Activated effector memory CD4-positive, alpha-beta T cell treated with anti-CD3 and anti-CD28 coated beads, Interleukin-2, amount 50 U/mL, for 16 hours (primary cell): Measurements from ENCODE around the gene ZBTB42.

Experiments used
- DNase-seq: peaks from one replicate; pipeline ENCODE4 v3.0.0-alpha.2; 2020

The ZBTB42 gene

DNA sequence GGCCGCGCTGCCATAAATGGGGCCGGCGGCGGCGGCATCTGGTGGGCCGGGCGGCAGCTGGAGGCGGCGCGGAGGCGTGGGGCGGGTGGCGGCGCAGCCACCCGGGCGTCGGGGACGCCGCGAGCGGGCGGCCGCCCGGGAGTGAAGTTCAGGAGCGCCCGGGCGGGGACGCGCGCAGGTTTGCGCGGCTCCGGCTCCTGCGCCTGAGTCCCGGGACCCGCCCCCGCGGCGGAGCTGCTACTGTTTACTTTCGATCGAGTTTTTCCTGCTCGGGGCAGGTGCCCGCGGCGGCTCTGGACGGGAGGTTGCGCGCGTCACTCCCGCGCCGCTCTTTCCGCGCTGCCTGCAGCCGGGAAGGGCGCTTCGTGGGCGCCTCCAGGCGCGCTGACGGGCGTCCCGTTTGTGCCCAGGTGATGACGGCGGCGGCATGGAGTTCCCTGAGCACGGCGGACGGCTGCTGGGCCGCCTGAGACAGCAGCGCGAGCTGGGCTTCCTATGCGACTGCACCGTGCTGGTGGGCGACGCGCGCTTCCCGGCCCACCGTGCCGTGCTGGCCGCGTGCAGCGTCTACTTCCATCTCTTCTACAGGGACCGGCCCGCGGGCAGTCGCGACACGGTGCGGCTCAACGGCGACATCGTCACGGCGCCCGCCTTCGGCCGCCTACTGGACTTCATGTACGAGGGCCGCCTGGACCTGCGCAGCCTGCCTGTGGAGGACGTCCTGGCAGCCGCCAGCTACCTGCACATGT is at the start of gene ZBTB42:
Gene ZBTB42, plus strand, starts transcription at position 331 of the 749 bp plus-strand sequence. Its CDS starts 97 bp downstream, at position 428.
- DNase-seq, result peak; percentile 90

DNA sequence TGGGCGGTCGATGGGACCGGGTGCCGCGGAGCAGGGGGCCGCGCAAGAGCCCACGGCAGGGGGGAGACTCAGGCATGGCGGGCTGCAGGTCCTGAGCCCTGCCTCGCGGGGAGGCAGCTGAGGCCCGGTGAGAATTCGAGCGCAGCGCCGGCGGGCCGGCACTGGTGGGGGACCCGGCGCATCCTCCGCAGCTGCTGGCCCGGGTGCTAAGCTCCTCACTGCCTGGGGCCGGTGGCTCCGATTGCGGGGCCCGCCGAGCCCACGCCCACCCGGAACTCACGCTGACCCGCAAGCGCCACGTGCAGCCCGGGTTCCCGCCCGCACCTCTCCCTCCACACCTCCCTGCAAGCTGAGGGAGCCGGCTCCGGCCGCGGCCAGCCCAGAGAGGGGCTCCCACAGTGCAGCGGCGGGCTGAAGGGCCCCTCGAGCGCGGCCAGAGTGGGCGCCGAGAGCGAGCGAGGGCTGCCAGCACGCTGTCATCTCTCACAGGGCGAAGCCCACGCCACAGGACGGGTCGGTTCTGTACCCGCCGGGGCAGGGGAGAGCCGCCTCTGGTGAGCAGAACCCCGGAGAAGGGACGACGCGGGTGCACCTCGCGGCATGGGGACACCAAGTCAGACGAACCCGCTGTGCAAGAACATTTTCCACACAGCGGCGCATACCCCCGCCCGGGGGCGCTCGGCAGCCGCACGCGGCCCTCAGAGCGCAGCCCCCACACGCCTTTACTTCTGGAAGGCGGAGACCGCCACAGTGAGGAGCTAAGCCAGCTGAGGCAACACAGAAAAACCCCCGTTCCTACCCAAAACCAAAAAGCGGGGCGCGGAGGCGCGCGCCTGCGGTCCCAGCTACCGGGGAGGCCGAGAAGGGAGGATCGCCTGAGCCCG is 49.1 kb upstream of the ZBTB42 start:
- no peak for DNase-seq

DNA sequence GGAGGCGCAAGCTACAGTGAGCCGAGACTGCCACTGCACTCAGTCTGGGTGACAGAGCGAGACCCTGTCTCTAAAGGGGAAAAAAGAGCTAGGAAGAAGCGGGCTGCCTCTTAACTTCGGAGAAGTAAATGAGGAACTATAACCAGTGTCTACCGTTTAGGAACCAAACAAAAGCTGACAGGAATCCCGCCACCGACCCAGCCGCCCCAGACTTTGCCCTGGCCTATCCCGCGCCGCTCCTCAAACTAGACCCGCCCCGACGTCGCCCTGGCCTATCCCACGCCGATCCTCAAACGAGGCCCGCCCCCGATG is 48.5 kb upstream of the ZBTB42 start:
- DNase-seq, result no peak

DNA sequence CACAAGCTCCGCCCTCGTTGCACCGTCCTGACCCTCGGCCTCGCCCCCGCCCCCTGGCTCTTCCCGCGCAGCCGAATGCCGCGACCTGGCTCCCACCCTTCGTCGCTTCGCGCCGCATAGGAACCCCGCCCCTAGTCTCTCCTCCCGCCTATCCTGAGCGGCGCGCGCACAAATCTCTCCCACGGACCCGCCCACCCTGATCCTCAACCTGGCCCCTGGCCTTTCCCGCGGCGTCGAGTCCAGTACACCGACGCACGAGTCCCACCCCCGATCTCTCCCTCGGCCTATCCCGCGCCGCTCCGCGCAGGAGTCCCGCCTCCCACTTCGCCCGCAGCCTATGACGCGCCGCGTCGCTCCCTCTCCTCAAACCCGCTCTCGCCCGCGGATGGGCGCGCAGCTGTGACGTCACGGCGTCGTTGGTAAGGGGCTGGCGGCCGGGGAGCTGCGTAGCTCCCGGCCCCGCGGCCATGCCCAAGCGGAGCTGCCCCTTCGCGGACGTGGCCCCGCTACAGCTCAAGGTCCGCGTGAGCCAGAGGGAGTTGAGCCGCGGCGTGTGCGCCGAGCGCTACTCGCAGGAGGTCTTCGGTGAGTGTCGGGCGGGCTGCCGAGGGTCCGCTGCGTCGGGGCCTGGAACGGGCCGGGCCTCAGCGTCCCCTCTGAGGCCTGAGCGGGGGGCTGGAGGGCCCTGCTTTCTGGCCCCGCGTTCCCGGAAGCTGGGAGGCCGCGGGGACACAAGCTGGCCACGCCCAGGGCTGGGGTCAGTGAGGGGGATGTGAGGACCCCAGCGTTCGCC is 48.0 kb upstream of the ZBTB42 start, which contains the start of gene SIVA1:
Gene SIVA1, plus strand, starts transcription at position 413 of the 793 bp plus-strand sequence. Its CDS starts 55 bp downstream, at position 468.
- DNase-seq, result peak; percentile 100

DNA sequence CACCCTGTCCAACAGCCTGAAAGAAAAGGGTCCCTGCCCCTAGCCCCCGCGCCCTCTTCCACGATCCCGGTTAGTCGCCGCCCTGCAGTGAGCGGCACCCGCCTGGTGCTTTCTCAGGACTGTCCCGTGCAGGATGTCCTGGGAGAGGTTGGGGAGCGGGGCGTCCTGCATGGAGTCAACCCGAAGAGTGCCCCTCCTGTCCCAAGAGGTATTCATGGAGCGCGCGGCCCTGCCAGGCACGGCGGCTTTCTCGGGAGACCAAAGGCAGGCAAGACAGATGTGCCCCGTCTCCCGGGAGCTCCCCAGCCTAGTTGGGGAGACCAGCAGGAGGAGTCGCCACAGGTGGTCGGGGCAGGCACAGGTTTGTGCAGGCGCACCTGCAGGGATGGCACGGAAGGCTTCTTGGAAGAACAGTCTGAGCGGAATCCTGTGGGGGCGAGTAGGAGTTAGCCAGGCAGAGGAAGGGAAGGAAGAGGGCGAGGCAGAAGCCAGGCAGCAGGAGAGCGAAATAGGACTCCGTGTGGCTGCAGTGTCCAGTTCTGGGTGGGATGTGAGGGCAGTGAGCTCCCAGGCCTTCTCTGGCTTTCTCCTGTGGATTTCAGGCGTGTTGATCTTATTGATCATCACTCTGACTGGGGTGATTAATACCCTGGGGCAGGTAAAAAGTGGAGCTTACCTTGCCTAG is 47.2 kb upstream of the ZBTB42 start:
- DNase-seq, result no peak

DNA sequence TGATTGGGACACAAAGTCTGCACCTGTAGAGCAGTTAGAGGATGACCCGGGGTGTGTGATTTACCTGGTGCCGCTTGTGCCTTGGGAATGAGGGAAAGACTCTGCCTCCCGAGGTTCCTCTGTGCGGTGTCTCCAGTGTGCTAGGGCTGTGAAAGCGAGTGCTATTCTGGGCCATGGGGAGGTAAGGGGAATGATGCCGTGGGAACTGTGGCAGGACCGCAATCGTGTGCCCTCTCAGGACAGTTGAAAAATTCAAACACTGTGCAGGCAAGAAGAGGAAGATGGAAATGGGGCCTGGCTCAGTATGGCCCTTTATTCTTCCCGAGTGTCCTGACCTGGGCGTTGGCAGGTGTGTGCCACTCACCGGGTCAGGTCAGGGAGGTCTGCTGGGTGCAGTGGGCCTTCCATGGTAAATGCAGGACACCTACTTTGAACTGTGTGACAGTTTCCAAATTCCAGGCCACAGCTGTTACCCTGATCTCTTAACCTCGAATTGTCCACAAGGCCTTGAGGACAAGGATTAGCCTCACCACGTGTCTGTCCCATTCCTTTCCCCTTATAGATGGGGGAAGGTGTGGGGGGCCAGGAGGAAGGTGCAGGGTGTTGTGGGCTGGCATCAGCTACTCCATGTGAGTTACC is 46.6 kb upstream of the ZBTB42 start:
- DNase-seq, result no peak

DNA sequence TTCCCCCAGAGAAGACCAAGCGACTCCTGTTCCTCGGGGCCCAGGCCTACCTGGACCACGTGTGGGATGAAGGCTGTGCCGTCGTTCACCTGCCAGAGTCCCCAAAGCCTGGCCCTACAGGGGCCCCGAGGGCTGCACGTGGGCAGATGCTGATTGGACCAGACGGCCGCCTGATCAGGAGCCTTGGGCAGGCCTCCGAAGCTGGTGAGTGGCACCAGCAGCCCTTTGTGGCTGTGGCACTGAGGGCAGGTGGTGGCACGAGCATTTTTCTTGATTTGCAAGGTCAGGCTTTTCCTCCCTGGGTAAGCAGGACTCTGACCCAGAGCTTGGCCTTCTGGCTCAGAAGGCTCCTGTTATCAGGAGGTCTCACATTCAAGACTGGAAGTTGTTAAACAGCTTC is 45.3 kb upstream of the ZBTB42 start:
- DNase-seq, result no peak

DNA sequence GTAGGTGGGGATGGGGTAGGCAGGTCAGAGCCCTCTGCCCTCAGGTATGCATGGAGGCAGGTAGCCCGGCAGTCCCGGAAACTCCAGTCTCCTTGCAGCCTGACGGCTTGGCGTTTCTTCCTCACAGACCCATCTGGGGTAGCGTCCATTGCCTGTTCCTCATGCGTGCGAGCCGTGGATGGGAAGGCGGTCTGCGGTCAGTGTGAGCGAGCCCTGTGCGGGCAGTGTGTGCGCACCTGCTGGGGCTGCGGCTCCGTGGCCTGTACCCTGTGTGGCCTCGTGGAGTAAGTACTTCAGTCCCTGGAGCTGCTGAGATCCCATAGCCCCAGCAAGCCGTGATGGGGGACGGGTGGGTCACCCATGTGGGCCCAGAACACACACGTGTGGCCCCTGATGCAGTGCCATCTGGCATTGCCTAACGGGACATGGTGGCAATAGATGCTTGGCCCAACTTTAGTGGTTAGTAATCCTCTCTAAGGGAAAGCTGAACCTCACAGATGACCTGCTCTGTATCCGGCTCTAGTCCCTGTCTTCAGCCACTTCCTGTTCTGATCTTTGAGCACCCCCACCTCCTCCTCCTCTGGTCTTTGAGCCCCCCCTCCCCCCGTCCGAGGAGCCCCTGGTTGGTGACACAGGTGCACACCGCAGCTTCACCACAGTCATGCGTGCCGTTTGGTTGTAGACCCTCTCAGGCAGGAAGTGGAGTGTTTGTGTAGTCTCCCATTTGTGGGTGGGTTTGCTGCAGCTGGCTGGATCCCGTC is 44.2 kb upstream of the ZBTB42 start:
- no peak for DNase-seq

DNA sequence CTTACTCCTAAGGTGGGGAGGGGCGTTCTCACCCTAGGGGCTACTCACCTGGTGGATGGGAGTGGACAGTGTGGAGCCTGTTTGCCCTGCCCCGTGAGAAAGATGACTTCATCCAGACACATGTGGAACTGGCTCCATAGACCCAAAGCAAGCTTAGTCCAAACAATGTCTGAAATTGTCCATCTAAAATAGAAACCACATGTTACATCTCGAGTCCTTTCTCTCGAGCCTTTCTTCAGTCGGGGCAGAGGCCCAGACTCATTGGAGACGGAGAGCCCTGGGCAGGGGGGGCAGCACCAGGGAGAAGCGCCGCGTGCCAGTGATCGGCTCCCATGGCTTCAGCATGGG is 43.7 kb upstream of the ZBTB42 start:
- DNase-seq, result no peak

DNA sequence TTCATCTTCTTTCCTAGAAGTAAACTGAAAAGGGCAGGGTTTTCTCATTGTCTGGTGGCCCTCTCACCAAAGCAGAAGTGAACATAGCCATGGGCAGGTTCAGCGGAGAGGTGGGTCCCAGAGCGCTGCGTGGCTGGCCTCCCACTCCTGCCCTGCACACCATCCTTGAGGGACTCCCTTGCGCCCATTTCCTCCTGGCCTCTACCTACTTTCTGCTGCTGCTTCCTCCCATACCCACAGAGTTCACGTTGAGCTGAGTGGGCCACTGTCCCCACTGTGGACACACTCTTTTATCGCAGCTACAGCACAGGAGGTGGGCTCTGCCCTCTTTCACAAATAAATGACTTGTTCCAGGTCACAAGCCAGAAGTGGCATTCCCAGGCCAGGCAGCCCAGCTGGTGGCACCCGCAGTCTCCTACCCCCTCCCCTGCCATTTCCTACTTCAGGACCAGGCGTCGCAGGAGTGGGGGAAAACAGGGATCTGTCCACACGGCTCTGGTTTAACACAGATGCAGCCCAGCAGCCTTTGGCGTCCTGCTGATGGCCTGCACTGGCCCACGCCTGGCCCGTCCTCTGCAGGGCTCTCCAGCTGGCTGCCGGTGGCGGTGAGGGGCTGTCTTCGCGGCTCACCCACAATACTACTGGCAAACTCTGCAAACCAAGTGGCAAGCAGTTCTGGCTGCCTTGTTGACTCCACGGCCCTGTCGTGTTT is 43.1 kb upstream of the ZBTB42 start:
- DNase-seq, result no peak

DNA sequence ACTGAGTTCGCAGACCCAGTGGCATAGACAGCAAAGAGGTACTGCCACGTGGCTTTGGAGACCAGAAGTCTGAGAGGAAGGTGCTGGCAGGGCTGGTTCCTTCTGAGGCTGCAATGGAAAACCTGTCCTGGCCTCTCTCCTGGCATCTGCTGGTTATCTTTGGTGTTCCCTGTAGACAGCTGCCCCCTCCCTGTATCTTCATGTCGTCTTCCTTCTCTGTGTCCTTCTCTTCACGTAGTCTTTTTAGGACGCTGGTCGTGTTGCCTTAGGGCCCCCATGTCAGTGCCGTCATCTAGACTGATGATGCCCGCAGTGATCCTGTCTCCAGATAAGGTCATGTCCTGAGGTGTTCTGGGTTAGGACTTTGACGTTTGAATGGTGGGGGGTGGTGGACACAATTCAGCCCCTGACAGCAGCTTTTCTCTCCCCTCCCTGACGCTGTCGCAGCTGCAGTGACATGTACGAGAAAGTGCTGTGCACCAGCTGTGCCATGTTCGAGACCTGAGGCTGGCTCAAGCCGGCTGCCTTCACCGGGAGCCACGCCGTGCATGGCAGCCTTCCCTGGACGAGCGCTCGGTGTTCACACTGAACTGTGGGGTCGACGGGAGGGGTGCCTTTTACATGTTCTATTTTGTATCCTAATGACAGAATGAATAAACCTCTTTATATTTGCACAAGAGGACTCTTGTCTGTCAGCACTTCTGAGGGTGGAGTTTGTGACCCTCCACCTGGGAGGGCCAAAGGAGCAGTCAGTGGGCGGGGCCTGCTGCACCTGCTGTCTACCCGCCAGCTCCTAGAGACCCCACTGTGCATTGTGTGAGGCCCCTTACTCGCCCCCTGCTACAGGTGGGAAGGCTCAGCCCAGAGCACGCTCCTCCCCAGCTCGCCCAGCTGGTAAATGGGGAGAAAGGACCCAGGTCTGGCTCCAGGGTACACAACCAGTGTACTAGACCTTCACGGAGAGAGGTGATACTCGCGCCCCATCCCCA is 41.6 kb upstream of the ZBTB42 start:
- DNase-seq, result no peak

DNA sequence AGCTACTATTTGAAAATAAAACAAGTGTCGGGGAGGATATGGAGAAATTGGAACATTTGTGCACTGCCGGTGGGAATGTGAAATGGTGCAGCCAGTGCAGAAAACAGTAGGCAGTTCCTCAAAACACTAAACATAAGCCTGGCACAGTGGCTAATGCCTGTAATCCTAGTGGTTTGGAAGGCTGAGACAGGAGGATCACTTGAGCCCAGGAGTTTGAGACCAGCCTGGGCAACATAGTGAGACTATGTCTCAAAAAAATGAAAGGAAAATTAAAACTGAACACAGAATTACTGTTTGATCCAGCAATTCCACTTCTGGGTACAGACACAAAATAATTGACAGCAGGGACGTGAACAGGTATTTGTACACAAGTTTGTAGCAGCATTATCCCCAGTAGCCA is 35.4 kb upstream of the ZBTB42 start:
- DNase-seq, result no peak

DNA sequence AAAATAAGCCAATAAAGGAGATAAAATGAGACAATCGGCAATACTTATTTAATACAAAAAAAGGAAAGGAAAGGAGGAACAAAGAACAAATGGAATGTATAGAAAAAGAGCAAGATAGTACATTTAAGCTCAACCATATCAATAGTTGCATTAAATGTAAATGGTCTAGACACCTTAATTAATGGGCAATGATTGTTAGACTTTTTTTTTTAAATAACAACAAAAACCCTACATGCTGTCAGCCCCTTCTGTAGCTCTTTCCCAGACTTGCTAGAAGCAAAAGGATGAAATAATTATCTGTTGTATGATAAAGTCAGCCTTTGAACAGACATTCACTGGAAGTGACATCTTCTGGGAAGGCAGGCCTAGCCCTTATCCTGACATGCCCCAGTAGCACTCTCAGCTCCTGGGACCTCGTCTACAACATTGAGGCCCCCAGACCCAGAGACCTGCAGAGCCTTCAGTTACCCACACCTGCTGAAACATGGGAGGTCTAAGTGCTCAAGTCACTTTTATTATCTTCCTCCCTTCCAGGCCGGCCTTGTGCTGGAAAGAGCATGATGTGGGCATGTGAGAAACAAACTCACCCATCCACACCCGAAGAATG is 34.5 kb upstream of the ZBTB42 start:
- DNase-seq, result no peak

DNA sequence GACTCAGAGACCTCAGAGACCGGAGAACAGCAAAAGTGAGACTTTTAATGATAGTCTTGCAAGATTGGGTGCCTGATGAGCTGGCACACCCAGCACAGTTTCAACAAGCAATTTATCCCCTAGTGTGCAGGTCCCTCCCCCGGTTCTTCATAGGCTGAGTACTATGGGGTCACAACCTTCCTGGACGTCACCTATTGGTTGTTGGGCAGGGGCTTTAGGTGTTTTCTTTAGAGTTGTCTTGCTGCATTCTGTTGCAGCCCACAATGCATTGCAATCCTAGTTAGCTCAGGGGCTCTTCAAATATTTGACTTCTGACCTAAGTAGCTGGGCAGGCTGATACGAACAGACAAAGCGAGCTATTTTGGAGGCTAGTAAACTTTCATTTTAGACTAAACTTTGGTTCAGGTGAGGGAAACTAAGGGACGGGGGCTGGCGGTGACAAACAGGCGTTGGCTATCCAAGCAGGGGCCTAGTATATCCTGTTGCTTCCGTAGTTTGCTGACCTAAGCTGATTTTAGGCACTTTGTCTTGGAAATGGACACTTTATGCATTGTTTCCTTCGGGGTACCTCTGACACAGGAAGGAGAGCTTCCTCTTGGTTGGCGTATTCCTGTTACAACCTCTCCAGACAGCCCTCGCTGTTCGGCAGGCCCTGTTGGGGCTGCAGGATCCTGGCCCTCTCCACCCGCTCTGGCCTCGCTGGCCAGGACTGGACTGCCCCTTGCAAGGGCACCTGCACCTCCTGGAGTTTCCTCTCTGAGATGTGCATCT is 33.9 kb upstream of the ZBTB42 start:
- no peak for DNase-seq

DNA sequence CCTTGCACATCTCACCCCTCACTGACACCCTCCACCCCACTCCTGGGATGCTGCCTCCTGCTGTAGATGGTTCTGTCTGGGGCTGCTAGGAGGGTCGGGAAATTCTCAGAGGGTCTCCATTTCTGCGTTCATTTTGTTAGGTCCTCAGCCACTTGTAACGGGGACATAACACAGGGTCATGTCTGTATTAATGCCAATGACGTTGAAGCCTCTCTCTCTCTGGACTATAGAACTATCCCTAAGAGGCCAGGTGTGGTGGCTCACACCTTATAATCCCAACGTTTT is 33.3 kb upstream of the ZBTB42 start:
- no peak for DNase-seq

DNA sequence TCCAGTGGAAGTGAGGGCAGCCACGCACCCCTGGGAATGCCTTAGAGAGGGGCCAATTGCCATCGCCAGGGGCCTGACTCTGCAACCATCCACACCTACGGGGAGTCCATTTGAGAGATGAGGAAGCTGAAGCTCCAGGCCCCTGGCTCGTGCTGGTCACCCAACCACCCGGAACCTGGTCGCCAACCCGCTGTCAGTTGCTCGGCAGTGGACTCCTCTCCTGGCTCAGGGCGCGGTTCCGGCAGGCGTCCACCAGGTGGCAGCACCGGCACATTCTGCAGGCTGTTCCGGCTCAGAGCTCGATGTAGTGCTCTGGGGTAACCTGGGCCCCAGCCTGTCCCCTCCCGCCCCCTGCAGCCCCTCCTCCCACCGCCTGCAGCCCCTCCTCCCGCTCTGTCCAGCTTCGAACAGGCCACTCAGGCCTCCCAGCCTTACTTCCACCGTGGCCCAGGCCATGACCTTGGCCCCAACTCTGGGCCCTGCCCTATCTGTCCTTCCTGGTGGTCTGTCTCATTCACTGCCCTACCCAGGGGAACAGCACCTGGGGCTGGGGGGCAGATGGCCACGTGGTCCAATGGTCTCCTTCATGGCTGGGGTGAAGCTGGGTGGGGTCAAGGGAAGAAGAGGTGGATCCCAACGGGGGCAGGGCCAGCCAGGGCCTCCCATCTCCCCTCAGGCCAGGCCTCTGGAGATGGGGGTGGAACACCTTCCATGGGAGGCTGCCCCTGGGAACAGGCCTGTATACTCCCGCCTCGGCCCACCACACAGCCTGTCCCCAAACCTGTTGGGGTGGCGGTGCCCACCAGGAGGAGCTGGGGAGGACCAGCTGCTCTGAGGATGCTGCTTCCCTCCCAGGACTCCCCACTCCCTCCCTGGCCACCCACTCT is 32.2 kb upstream of the ZBTB42 start:
- peak; percentile 97 for DNase-seq

DNA sequence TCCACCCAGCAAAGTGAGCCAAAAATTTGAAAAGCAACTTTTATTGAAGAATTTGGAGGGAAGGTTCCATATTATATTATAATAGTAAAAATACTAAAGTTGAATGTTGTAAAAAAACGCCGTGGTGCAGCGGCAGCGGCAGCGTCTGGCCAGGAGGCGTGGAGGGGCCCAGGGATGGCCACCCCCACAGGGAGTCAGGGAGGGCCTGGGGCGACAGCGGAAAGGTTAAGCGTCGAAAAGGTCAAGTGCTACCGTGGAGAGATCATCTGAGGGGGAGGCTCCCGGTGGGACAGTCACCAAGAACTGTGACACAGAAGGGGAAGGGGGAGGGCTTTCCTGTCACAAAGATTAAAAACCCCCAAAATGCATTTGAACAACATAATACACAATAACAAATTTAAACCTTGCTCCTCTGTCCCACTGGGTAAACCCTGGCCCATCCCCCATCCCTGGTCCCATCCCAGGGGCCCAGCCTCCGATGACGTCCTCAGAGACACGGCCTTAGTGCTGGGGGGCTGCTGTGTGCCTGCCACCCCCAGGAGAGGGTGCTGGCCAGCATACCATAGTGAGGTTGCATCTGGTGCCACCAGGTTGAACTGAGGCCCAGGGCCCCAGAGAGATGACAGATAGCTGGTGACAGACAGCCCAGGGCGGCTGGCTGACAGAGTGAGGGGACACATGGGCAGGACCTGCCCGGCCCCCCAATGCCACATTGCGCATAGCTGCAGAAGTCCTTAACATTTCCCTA is 31.4 kb upstream of the ZBTB42 start:
- no peak for DNase-seq
